Mucosa of gallbladder (tissue), 1 donor: ENCODE data around the gene ARHGEF4. TPM values are rescaled to one million over a fixed set of nuclear protein-coding genes. Genes with fewer than 3 reads are reported as not detected.
A peak's percentile ranks its signal among the peaks of the same experiment; 100 is the strongest.

Experiments used
- DNase-seq: peaks from one replicate; pipeline ENCODE4 v3.0.0-alpha.2; 2020; ENCODE audit warnings: low spot score
- total RNA-seq: library from RNA; stranded (reverse); gene quantifications from one replicate; pipeline ENCODE4 v1.2.1, GENCODE V29; 2021
- donor health status: DM: no; HTN: no; CAD: no.

ARHGEF4 gene
- total RNA-seq, 1 donor from 2014 or later = 11.7 TPM

- DNase-seq = no peak
Measured at GRCh38 chr2:130849896-130850787, 13.4 kb downstream of the ARHGEF4 start.

GRCh38 chr2:130850788-130851623 is 14.3 kb downstream of the ARHGEF4 start:
- no peak for DNase-seq

GRCh38 chr2:130851624-130852382 is 15.1 kb downstream of the ARHGEF4 start:
- DNase-seq = no peak

GRCh38 chr2:130852521-130853115 is 15.9 kb downstream of the ARHGEF4 start:
- no peak for DNase-seq

- DNase-seq = no peak
Measured at GRCh38 chr2:130853391-130853790, 16.7 kb downstream of the ARHGEF4 start.

- DNase-seq = no peak
Measured at GRCh38 chr2:130854301-130854700, 17.6 kb downstream of the ARHGEF4 start.

GRCh38 chr2:130864830-130865800 is 28.4 kb downstream of the ARHGEF4 start:
- DNase-seq = peak; percentile 32

GRCh38 chr2:130869441-130870160 is 32.9 kb downstream of the ARHGEF4 start:
- no peak for DNase-seq

- no peak for DNase-seq
Measured at GRCh38 chr2:130870161-130870485, 33.4 kb downstream of the ARHGEF4 start.

GRCh38 chr2:130870779-130871178 is 34.1 kb downstream of the ARHGEF4 start:
- DNase-seq = no peak

- DNase-seq = no peak
Measured at GRCh38 chr2:130871843-130872740, 35.4 kb downstream of the ARHGEF4 start.

- DNase-seq = no peak
Measured at GRCh38 chr2:130872741-130873125, 36.0 kb downstream of the ARHGEF4 start.

GRCh38 chr2:130873700-130874346 is 37.1 kb downstream of the ARHGEF4 start:
- DNase-seq = peak; percentile 79

- no peak for DNase-seq
Measured at GRCh38 chr2:130874512-130874911, 37.8 kb downstream of the ARHGEF4 start.

GRCh38 chr2:130875935-130876334 is 39.2 kb downstream of the ARHGEF4 start:
- no peak for DNase-seq

GRCh38 chr2:130877258-130877657 is 40.5 kb downstream of the ARHGEF4 start:
- DNase-seq = no peak

- DNase-seq = no peak
Measured at GRCh38 chr2:130878316-130878715, 41.6 kb downstream of the ARHGEF4 start.

GRCh38 chr2:130878933-130879332 is 42.2 kb downstream of the ARHGEF4 start:
- DNase-seq = no peak
